Measurements from ENCODE around the gene EMCN. TPM values are rescaled to one million over a fixed set of nuclear protein-coding genes. Genes with fewer than 3 reads are reported as not detected.

EMCN gene
- total RNA-seq, 1 experiment from 2014 or later: not detected

GRCh38 chr4:100566396-100566795 is 48.6 kb upstream of the EMCN start:
- Mint-ChIP-seq H3K27me3 (ENCODE audit: low read depth) (no peaks in the 10 kb centered on the region), H3K4me1 (no peaks in the 10 kb centered on the region), H3K4me3 (no peak overlapping the region), H3K27ac (no peak overlapping the region), H3K36me3 (no peaks in the 10 kb centered on the region), H3K9me3 (peaks cover 13% of the 10 kb centered on the region)
- no peak for DNase-seq (ENCODE audit: low spot score)
- POLR2A ChIA-PET: no interaction called here
- TF ChIP-seq ZMAT4 (CRISPR knock-in tag; IDR thresholded peaks at IDR 0.05) (no peak), SOX15 (CRISPR knock-in tag; IDR thresholded peaks at IDR 0.05) (no peak), NR2C2 (CRISPR knock-in tag; IDR thresholded peaks at IDR 0.05) (no peak), USF2 (CRISPR knock-in tag; IDR thresholded peaks at IDR 0.05) (no peak), ZNF138 (CRISPR knock-in tag; conservative IDR thresholded peaks at IDR 0.05) (no peak), JUN (CRISPR knock-in tag; IDR thresholded peaks at IDR 0.05) (no peak), SMAD4 (CRISPR knock-in tag; IDR thresholded peaks at IDR 0.05) (no peak), GABPB1 (CRISPR knock-in tag; IDR thresholded peaks at IDR 0.05) (no peak), FOXP1 (CRISPR knock-in tag; IDR thresholded peaks at IDR 0.05; ENCODE audit: borderline replicate concordance) (no peak), ZNF232 (CRISPR knock-in tag; IDR thresholded peaks at IDR 0.05) (no peak), RELA (CRISPR knock-in tag; IDR thresholded peaks at IDR 0.05; ENCODE audit: borderline replicate concordance) (no peak), ARID4B (CRISPR knock-in tag; IDR thresholded peaks at IDR 0.05; ENCODE audit: borderline replicate concordance) (no peak), ZNF281 (CRISPR knock-in tag; IDR thresholded peaks at IDR 0.05) (no peak), ATF2 (CRISPR knock-in tag; IDR thresholded peaks at IDR 0.05; ENCODE audit: borderline replicate concordance, low read depth) (no peak), E2F1 (CRISPR knock-in tag; IDR thresholded peaks at IDR 0.05) (no peak), ZNF396 (CRISPR knock-in tag; IDR thresholded peaks at IDR 0.05; ENCODE audit: borderline replicate concordance) (no peak), OVOL2 (CRISPR knock-in tag; IDR thresholded peaks at IDR 0.05; ENCODE audit: borderline replicate concordance) (no peak), ZNF219 (CRISPR knock-in tag; IDR thresholded peaks at IDR 0.05; ENCODE audit: borderline replicate concordance) (no peak), ERG (CRISPR knock-in tag; IDR thresholded peaks at IDR 0.05) (no peak), FOXJ3 (CRISPR knock-in tag; IDR thresholded peaks at IDR 0.05; ENCODE audit: borderline replicate concordance) (no peak)
- CTCF ChIA-PET: no interaction called here
- no peak for ATAC-seq
